Cortex of kidney (tissue), 1 donor: ENCODE measurements around the gene MYO9A.
"Not testable (repeated sequence)": the region's sequence is repeated elsewhere in the genome, so short reads cannot be mapped to it uniquely, and the experiment has no call there.

Experiments
- DNase-seq: peaks from one replicate; lab custom pipeline; 2025; lab: John Stamatoyannopoulos, UW

Gene MYO9A

GRCh38 chr15:71874245-71874644 is 243.7 kb downstream of the MYO9A start:
- DNase-seq, result no peak

- DNase-seq, result not testable (repeated sequence)
These were observed 259.7 kb downstream of the MYO9A start for GRCh38 chr15:71858232-71858631.

GRCh38 chr15:71853543-71853942 is 264.4 kb downstream of the MYO9A start:
- DNase-seq, result no peak

GRCh38 chr15:71844916-71845315 is 273.0 kb downstream of the MYO9A start:
- no peak for DNase-seq

GRCh38 chr15:71841563-71841962 is 276.4 kb downstream of the MYO9A start:
- DNase-seq, result no peak

- DNase-seq, result no peak
These were observed 287.0 kb downstream of the MYO9A start for GRCh38 chr15:71830981-71831380.

- DNase-seq, result no peak
These were observed 291.8 kb downstream of the MYO9A start for GRCh38 chr15:71826196-71826595.

- no peak for DNase-seq
These were observed 292.8 kb downstream of the MYO9A start for GRCh38 chr15:71825021-71825730.

GRCh38 chr15:71823801-71824200 is 294.1 kb downstream of the MYO9A start:
- DNase-seq, result no peak

GRCh38 chr15:71822890-71823630 is 294.9 kb downstream of the MYO9A start:
- DNase-seq, result no peak

GRCh38 chr15:71821547-71822129 is 296.3 kb downstream of the MYO9A start:
- DNase-seq, result no peak

- DNase-seq, result no peak
These were observed 297.8 kb downstream of the MYO9A start for GRCh38 chr15:71820127-71820526.

GRCh38 chr15:71817351-71817750 is 300.6 kb downstream of the MYO9A start:
- no peak for DNase-seq

GRCh38 chr15:71815301-71815700 is 302.6 kb downstream of the MYO9A start:
- DNase-seq, result no peak

- DNase-seq, result no peak
These were observed 304.1 kb downstream of the MYO9A start for GRCh38 chr15:71813723-71814470.

- no peak for DNase-seq
These were observed 304.8 kb downstream of the MYO9A start for GRCh38 chr15:71812966-71813722.

- DNase-seq, result no peak
These were observed 305.9 kb downstream of the MYO9A start for GRCh38 chr15:71811752-71812735.

- no peak for DNase-seq
These were observed 306.8 kb downstream of the MYO9A start for GRCh38 chr15:71811036-71811736.

- no peak for DNase-seq
These were observed 307.5 kb downstream of the MYO9A start, which contains the start of gene NR2E3 for GRCh38 chr15:71810256-71811035. Gene NR2E3 (plus strand): TSS chr15:71810554. CDS start chr15:71810744, 190 bp downstream.
